Measurements from ENCODE around the gene PTCRA.

- TF ChIP-seq EZH2 (IDR thresholded peaks at IDR 0.05; ENCODE audit: insufficient read depth, poor library complexity, severe bottlenecking) (no peak), EZH2phosphoT487 (IDR thresholded peaks at IDR 0.05; ENCODE audit: insufficient read depth, low read depth) (no peak)
Observed at GRCh38 chr6:42891199-42891722, 24.6 kb upstream of the PTCRA start.

Measured in GM23248 (cell line).